MCF 10A (cell line): ENCODE measurements around the gene EHBP1L1. TPM values are rescaled to one million over a fixed set of nuclear protein-coding genes. Genes with fewer than 3 reads are reported as not detected.

Experiments
- Bru-seq: library from RNA; stranded (reverse); fragments of 400-500 nt; gene quantifications from one replicate; lab custom pipeline; 2021; lab: Mats Ljungman, UMichigan
- BruChase-seq, 2 experiments: library from RNA; stranded (reverse); fragments of 400-500 nt; gene quantifications; one replicate each; lab custom pipeline; 2021; lab: Mats Ljungman, UMichigan
- BruUV-seq: library from RNA; stranded (reverse); fragments of 400-500 nt; replicated peaks from 2 replicates; lab custom pipeline; 2021; lab: Mats Ljungman, UMichigan
- CTCF ChIA-PET: fragments of 300-600 bp; sonication (Branson Sonifier 250); formaldehyde crosslinking; extraction: SDS; loops from one replicate; lab custom pipeline; 2021; ENCODE audit warnings: antibody characterized with exemption, inconsistent platforms; lab: Yijun Ruan, JAX
- POLR2A ChIA-PET: fragments of 300-600, 350-650 bp; sonication (Branson Sonifier 250); formaldehyde crosslinking; extraction: SDS; loops from one replicate; lab custom pipeline; 2020; ENCODE audit warnings: antibody characterized with exemption, inconsistent platforms; lab: Yijun Ruan, JAX
- DNase-seq: peaks from one replicate; pipeline ENCODE4 v3.0.0-alpha.2; 2018; ENCODE audit not compliant: unreplicated experiment
- H3K27ac Mint-ChIP-seq: one replicate; pipeline ENCODE4 v1.8.0; 2022; ENCODE audit warnings: mild to moderate bottlenecking, low read depth, mixed read lengths; ENCODE audit not compliant: unreplicated experiment
- H3K27me3 Mint-ChIP-seq: one replicate; pipeline ENCODE4 v1.8.0; 2022; ENCODE audit warnings: mixed read lengths; ENCODE audit not compliant: insufficient read depth, unreplicated experiment
- H3K36me3 Mint-ChIP-seq: one replicate; pipeline ENCODE4 v1.8.0; 2022; ENCODE audit warnings: mild to moderate bottlenecking, moderate library complexity, mixed read lengths; ENCODE audit not compliant: insufficient read depth, unreplicated experiment
- H3K4me1 Mint-ChIP-seq: one replicate; pipeline ENCODE4 v1.8.0; 2022; ENCODE audit warnings: mixed read lengths; ENCODE audit not compliant: insufficient read depth, unreplicated experiment
- H3K4me3 Mint-ChIP-seq: one replicate; pipeline ENCODE4 v1.8.0; 2022; ENCODE audit warnings: mild to moderate bottlenecking, moderate library complexity, mixed read lengths; ENCODE audit not compliant: unreplicated experiment
- H3K9me3 Mint-ChIP-seq: one replicate; pipeline ENCODE4 v1.8.0; 2022; ENCODE audit warnings: mixed read lengths; ENCODE audit not compliant: unreplicated experiment
- intact Hi-C: fragments of 100-400 bp; cut with micrococcal nuclease; formaldehyde crosslinking; loops from 2 replicates; pipeline ENCODE4 v1.14.1; 2022
- long read RNA-seq: library from polyadenylated mRNA; stranded (forward); transcript quantifications from one replicate; pipeline ENCODE4 v2.0.0, GENCODE V29; 2022
- total RNA-seq: library from RNA; stranded (reverse); gene quantifications from 2 replicates; pipeline ENCODE4 v1.2.3, GENCODE V29; 2022
- TF ChIP-seq, protein P1 (sequence below): fragments of 200-600 bp; IDR thresholded peaks from one replicate; pipeline ENCODE4 v1.8.0; 2022; ENCODE audit warnings: antibody characterized with exemption, mild to moderate bottlenecking; ENCODE audit not compliant: unreplicated experiment

The EHBP1L1 gene
- total RNA-seq = 31.3 and 40.6 TPM in 2 replicates
- percentile 58 among the genes with signal in this experiment for Bru-seq, nascent RNA
- percentile 77 among the genes with signal in this experiment for BruChase-seq, experiment 1, labeled RNA remaining after a 6-hour chase
- BruChase-seq, experiment 2, labeled RNA remaining after a 2-hour chase = percentile 63 among the genes with signal in this experiment
- long read RNA-seq, partial matches to known transcripts = 14 of 25 reads
- long read RNA-seq, other reads (novel, unspliced or antisense) = 9 of 25 reads

DNA sequence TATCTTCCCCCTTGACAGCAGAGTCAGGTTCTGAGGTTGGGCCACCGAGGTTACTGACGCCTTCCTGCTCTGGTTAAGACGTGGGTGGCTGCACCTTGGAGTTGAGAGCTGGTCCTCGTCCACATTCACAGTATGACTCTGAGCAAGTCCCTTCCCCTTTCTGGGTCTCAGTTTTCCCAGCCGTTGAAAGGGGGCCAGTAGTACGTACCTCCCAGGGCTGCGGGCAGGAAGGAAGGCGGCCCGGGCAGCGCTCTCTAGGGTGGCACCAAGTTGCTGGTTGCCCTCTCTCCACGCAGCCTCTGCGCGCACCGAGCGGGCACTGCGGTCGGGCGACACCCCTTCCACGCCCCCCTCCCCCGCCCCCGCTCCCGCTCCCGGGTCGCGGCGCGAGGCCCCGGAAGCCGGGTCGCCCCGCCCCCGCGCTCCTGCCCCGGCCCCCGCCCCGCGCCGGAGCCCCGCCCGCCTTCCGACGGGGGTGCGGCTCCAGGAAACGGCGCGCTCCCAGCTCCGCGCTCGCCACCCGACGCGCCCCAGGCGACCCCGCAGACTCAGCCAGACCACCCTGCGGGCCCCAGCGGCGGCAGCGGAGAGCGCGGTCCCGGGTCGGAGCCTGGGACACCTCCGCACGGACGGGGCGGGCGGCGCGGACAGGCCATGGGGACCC lies at the start of gene EHBP1L1:
EHBP1L1 (plus strand) TSS at position 486 of the 664 bp plus-strand sequence. CDS start 250 bp downstream, outside the sequence.
- peak; percentile 65 for DNase-seq
- TF ChIP-seq, protein P1, sequence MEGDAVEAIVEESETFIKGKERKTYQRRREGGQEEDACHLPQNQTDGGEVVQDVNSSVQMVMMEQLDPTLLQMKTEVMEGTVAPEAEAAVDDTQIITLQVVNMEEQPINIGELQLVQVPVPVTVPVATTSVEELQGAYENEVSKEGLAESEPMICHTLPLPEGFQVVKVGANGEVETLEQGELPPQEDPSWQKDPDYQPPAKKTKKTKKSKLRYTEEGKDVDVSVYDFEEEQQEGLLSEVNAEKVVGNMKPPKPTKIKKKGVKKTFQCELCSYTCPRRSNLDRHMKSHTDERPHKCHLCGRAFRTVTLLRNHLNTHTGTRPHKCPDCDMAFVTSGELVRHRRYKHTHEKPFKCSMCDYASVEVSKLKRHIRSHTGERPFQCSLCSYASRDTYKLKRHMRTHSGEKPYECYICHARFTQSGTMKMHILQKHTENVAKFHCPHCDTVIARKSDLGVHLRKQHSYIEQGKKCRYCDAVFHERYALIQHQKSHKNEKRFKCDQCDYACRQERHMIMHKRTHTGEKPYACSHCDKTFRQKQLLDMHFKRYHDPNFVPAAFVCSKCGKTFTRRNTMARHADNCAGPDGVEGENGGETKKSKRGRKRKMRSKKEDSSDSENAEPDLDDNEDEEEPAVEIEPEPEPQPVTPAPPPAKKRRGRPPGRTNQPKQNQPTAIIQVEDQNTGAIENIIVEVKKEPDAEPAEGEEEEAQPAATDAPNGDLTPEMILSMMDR = no peak
- Mint-ChIP-seq H3K36me3 (peaks cover 47% of the 10 kb centered on the region), H3K4me3 (peak within 1 kb of the TSS; percentile 97), H3K4me1 (peaks cover 40% of the 10 kb centered on the region), H3K9me3 (no peaks in the 10 kb centered on the region), H3K27me3 (no peaks in the 10 kb centered on the region), H3K27ac (peak within 1 kb of the TSS; percentile 90)
- ChIA-PET POLR2A (interaction anchor here (0.5 to 3.7 kb wide), 17 partner anchors 11 to 242 kb away, joined by 3 to 60 read pairs (median 4); partner anchors contain the start of genes FRMD8, KCNK7, LTBP3 and MAP3K11), CTCF (interaction anchor here (0.6 to 1.0 kb wide), 4 partner anchors 13 to 372 kb away, joined by 3 read pairs; no protein-coding TSS in a partner anchor)
- intact Hi-C loops = no loop called here
- BruUV-seq = no TSS peak

GRCh38 chr11:65526744-65527143 lies 49.1 kb upstream of the EHBP1L1 start:
- TF ChIP-seq, protein P1 = no peak
- Mint-ChIP-seq H3K27me3 (no peaks in the 10 kb centered on the region), H3K36me3 (peaks cover 37% of the 10 kb centered on the region), H3K9me3 (no peaks in the 10 kb centered on the region), H3K4me3 (peak overlapping the region; percentile 88), H3K4me1 (peaks cover 10% of the 10 kb centered on the region), H3K27ac (no peak overlapping the region)
- CTCF ChIA-PET = interaction anchor here (0.6 to 2.5 kb wide), 3 partner anchors 15 to 110 kb away, joined by 3 to 8 read pairs (median 6); no protein-coding TSS in a partner anchor
- intact Hi-C loops = no loop called here
- no peak for DNase-seq
- POLR2A ChIA-PET = interaction anchor here (2.5 to 3.3 kb wide), 2 partner anchors 18 to 27 kb away, joined by 12 to 17 read pairs; partner anchors contain the start of gene MALAT1
- BruUV-seq = no TSS peak

GRCh38 chr11:65528819-65529350 lies 47.0 kb upstream of the EHBP1L1 start:
- Mint-ChIP-seq H3K36me3 (peaks cover 52% of the 10 kb centered on the region), H3K9me3 (no peaks in the 10 kb centered on the region), H3K4me3 (no peak overlapping the region), H3K27ac (no peak overlapping the region), H3K4me1 (peaks cover 10% of the 10 kb centered on the region), H3K27me3 (no peaks in the 10 kb centered on the region)
- ChIA-PET POLR2A (no interaction called here), CTCF (interaction anchor here (0.6 to 3.9 kb wide), 3 partner anchors 11 to 43 kb away, joined by 3 to 26 read pairs (median 3); no protein-coding TSS in a partner anchor)
- no TSS peak for BruUV-seq
- intact Hi-C loops = no loop called here
- DNase-seq = no peak
- TF ChIP-seq, protein P1 = no peak
